Stimulated activated CD8-positive, alpha-beta memory T cell treated with anti-CD3 and anti-CD28 coated beads, Interleukin-7, amount 100 ng/mL, for 4 hours (primary cell): ENCODE data around the gene SDF4.

Source experiments
- DNase-seq, 2 donors: peaks; one replicate each; pipeline ENCODE4 v3.0.0-alpha.2; 2020; ENCODE audit warnings: low read depth in 2 of 2

The SDF4 gene

GRCh38 chr1:1212780-1213344, 18.9 kb downstream of the SDF4 start:
- peak in 1 of 2 donors; percentile 47 for DNase-seq

- peak in 1 of 2 donors; percentile 0 for DNase-seq
Observed at GRCh38 chr1:1211541-1212441, 20.0 kb downstream of the SDF4 start.

GRCh38 chr1:1210726-1211540, 20.9 kb downstream of the SDF4 start:
- peak in 1 of 2 donors; percentile 0 for DNase-seq

- peak in 1 of 2 donors; percentile 44 for DNase-seq
Observed at GRCh38 chr1:1208713-1209433, 22.9 kb downstream of the SDF4 start.

- no peak for DNase-seq
Observed at GRCh38 chr1:1207571-1207892, 24.3 kb downstream of the SDF4 start.

- no peak for DNase-seq
Observed at GRCh38 chr1:1206966-1207531, 24.8 kb downstream of the SDF4 start.

- DNase-seq: peak in 1 of 2 donors; percentile 43
Observed at GRCh38 chr1:1206376-1206965, 25.3 kb downstream of the SDF4 start, which contains the start of gene TNFRSF18. TSS of gene TNFRSF18 (minus strand) at chr1:1206592. CDS start at chr1:1206571, 21 bp downstream.

- DNase-seq: no peak
Observed at GRCh38 chr1:1205769-1206375, 25.9 kb downstream of the SDF4 start.

GRCh38 chr1:1204998-1205768, 26.6 kb downstream of the SDF4 start:
- no peak for DNase-seq

GRCh38 chr1:1204425-1204920, 27.3 kb downstream of the SDF4 start:
- no peak for DNase-seq

- no peak for DNase-seq
Observed at GRCh38 chr1:1203561-1204424, 28.0 kb downstream of the SDF4 start.

GRCh38 chr1:1202831-1203560, 28.8 kb downstream of the SDF4 start:
- no peak for DNase-seq

GRCh38 chr1:1200876-1201810, 30.7 kb downstream of the SDF4 start:
- DNase-seq: peak; percentile 84 to 93

- DNase-seq: no peak
Observed at GRCh38 chr1:1199961-1200875, 31.6 kb downstream of the SDF4 start.

- no peak for DNase-seq
Observed at GRCh38 chr1:1199141-1199960, 32.5 kb downstream of the SDF4 start.
